Osteocyte (in vitro differentiated cells): ENCODE data around the gene SNX25. TPM values are rescaled to one million over a fixed set of nuclear protein-coding genes. Genes with fewer than 3 reads are reported as not detected.

Source experiments
- DNase-seq: peaks from one replicate; pipeline ENCODE4 v3.0.0; 2021; ENCODE audit warnings: mixed read lengths; ENCODE audit not compliant: unreplicated experiment; ENCODE audit errors: extremely low spot score
- H3K27ac Mint-ChIP-seq: one replicate; pipeline ENCODE4 v1.8.0; 2021; ENCODE audit warnings: mild to moderate bottlenecking, mixed read lengths; ENCODE audit not compliant: unreplicated experiment
- H3K27me3 Mint-ChIP-seq: one replicate; pipeline ENCODE4 v1.8.0; 2021; ENCODE audit warnings: mixed read lengths; ENCODE audit not compliant: unreplicated experiment
- H3K36me3 Mint-ChIP-seq: one replicate; pipeline ENCODE4 v1.8.0; 2021; ENCODE audit warnings: mixed read lengths; ENCODE audit not compliant: unreplicated experiment
- H3K4me1 Mint-ChIP-seq: one replicate; pipeline ENCODE4 v1.8.0; 2021; ENCODE audit warnings: mixed read lengths; ENCODE audit not compliant: unreplicated experiment
- H3K4me3 Mint-ChIP-seq: one replicate; pipeline ENCODE4 v1.8.0; 2021; ENCODE audit warnings: mild to moderate bottlenecking, moderate library complexity, mixed read lengths; ENCODE audit not compliant: unreplicated experiment
- H3K9me3 Mint-ChIP-seq: one replicate; pipeline ENCODE4 v1.8.0; 2021; ENCODE audit warnings: mixed read lengths; ENCODE audit not compliant: unreplicated experiment
- total RNA-seq: library from RNA; stranded (reverse); gene quantifications from 2 replicates; pipeline ENCODE4 v1.2.1, GENCODE V29; 2021
- TF ChIP-seq, protein P1 (sequence below): fragments of 200-600 bp; sonication (generic); IDR thresholded peaks from 2 replicates; pipeline ENCODE4 v1.5.0; 2021; ENCODE audit warnings: antibody characterized with exemption, mild to moderate bottlenecking, moderate library complexity

Gene SNX25
- total RNA-seq, 1 donor from 2014 or later: 44.4 TPM

GRCh38 chr4:185182239-185182638, 27.2 kb upstream of the SNX25 start:
- no peak overlapping the region for H3K4me3 Mint-ChIP-seq
- H3K9me3 Mint-ChIP-seq: no peaks in the 10 kb centered on the region
- no peaks in the 10 kb centered on the region for H3K27me3 Mint-ChIP-seq
- TF ChIP-seq, protein P1, sequence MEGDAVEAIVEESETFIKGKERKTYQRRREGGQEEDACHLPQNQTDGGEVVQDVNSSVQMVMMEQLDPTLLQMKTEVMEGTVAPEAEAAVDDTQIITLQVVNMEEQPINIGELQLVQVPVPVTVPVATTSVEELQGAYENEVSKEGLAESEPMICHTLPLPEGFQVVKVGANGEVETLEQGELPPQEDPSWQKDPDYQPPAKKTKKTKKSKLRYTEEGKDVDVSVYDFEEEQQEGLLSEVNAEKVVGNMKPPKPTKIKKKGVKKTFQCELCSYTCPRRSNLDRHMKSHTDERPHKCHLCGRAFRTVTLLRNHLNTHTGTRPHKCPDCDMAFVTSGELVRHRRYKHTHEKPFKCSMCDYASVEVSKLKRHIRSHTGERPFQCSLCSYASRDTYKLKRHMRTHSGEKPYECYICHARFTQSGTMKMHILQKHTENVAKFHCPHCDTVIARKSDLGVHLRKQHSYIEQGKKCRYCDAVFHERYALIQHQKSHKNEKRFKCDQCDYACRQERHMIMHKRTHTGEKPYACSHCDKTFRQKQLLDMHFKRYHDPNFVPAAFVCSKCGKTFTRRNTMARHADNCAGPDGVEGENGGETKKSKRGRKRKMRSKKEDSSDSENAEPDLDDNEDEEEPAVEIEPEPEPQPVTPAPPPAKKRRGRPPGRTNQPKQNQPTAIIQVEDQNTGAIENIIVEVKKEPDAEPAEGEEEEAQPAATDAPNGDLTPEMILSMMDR: no peak
- DNase-seq: no peak
- peaks cover 21% of the 10 kb centered on the region for H3K4me1 Mint-ChIP-seq
- H3K36me3 Mint-ChIP-seq: peaks cover 2% of the 10 kb centered on the region
- peak overlapping the region; percentile 69 for H3K27ac Mint-ChIP-seq

DNA sequence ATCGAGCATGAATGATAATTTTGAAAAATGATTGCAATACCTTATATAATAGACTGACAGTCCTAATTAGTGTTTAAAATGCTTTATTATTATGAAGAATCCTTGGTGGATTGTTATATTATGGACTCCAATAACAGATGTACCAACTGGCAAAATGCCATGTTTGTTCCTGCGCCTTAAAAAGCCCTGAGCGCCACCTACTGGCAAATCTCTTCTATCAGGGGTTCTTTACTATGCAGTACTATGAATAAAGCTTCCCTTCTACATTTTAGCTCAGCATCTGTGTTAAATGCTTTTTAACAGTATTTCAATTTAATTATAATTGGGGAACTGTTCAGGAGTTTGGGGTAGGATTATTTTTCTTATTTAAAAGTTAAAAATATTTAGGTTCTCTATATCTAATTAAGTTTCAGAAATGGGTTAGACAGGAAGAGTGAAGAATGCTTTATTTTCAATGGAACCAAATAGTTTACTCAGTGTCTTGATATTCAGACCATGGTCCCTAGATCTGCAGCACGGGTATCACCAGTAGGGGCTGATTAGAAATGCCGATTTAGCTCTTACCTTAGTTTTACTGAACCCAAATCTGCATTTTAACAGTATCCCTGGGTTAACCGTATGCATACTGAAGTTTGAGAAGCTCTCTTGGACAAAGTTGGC, 25.6 kb upstream of the SNX25 start:
- Mint-ChIP-seq H3K4me3 (no peak overlapping the region), H3K9me3 (no peaks in the 10 kb centered on the region), H3K27ac (no peak overlapping the region), H3K27me3 (no peaks in the 10 kb centered on the region), H3K4me1 (peaks cover 21% of the 10 kb centered on the region), H3K36me3 (peaks cover 5% of the 10 kb centered on the region)
- TF ChIP-seq, protein P1: peak; percentile 86
- DNase-seq: peak; percentile 87

DNA sequence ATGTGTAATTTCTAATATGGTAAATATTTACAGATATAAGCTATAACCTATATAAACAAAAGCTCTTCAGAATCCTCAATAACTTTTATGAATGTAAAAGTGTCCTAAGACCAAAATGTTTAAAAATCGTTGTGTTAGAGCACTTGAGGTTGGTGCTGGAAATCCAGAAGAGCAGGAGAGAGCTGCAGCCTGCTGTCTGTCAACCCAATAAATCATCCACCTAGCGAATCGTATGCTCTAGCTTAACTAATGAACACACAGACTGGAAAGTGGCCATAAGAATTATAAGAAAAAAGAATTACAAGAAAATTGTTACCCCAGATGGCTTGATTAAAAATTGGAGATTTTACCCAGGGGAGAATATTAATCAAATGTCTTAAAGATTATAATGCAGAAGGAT, 22.6 kb upstream of the SNX25 start:
- Mint-ChIP-seq H3K9me3 (no peaks in the 10 kb centered on the region), H3K36me3 (peaks cover 20% of the 10 kb centered on the region), H3K27me3 (no peaks in the 10 kb centered on the region), H3K4me1 (peaks cover 8% of the 10 kb centered on the region), H3K27ac (no peak overlapping the region), H3K4me3 (no peak overlapping the region)
- no peak for DNase-seq
- TF ChIP-seq, protein P1: no peak

DNA sequence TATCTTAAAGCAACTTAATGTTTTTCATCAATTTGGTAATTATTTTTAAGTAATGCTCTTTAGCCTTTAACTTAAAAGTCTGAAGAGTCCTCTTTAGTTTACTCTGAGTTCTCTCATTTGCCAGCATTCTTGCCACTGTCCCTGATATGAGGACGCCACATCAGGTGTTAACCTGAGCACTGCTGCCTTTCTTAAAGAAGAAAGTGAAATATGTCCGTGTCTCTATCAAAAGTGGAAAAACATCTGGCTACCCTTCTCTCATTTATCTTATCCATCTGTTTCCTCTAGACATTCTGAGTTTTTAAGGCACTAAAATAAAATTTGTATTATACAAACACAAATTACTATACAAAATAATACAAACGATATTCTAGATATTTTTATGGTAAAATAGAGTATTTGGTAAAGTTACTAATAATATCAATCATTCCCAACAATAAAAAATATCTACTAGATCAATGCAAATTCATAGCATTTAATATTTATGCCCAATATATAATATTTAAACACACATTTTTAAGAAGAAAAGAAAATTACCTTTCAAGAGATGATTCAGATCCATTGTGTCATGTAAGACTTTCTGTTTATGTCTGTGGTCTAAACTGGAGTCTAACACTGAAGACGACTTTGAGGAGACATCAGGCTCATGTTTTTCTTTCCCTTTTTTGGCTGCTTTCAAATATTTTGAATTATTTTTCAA, 19.6 kb upstream of the SNX25 start:
- Mint-ChIP-seq H3K9me3 (no peaks in the 10 kb centered on the region), H3K27me3 (no peaks in the 10 kb centered on the region), H3K27ac (no peak overlapping the region), H3K4me1 (no peaks in the 10 kb centered on the region), H3K36me3 (peaks cover 20% of the 10 kb centered on the region), H3K4me3 (no peak overlapping the region)
- DNase-seq: no peak
- TF ChIP-seq, protein P1: no peak

DNA sequence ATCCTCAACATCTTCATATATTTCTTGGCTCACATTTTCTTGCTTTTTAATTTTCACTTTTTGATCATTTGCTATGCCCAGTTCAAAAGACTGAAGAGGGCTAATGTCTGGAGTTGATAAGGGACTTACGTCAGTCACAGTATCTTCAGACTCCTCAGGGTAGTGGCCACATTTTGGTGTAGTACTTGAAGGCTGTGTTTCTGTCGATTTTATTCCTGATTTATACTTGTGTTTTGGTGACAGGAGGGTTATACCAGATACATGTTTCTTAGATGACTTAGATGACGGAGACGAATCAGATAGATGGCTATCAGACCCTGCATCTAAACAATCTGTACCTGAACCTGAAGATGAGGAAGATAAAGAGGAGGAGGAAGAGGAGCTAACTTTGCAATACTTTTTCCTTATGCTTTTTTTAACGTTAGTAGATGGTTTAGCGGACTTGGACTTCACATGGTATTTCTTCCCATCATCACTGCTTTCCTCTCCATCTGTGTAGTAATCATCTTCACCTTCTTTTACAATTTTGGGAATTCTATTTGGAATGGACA, 19.0 kb upstream of the SNX25 start:
- peak overlapping the region; percentile 7 for H3K27ac Mint-ChIP-seq
- no peaks in the 10 kb centered on the region for H3K9me3 Mint-ChIP-seq
- H3K36me3 Mint-ChIP-seq: peaks cover 20% of the 10 kb centered on the region
- H3K4me3 Mint-ChIP-seq: no peak overlapping the region
- TF ChIP-seq, protein P1: no peak
- H3K4me1 Mint-ChIP-seq: no peaks in the 10 kb centered on the region
- DNase-seq: no peak
- H3K27me3 Mint-ChIP-seq: no peaks in the 10 kb centered on the region
